22Rv1 (cell line): ENCODE data around the gene LDLRAD4.

ENCODE experiments used
- CTCF ChIP-seq: fragments of 450-650 bp; IDR thresholded peaks from 2 replicates; pipeline ENCODE4 v1.5.1; 2017; ENCODE audit warnings: mild to moderate bottlenecking
- ZFX ChIP-seq: fragments of 450-650 bp; IDR thresholded peaks from 2 replicates; pipeline ENCODE4 v1.6.1; 2017; ENCODE audit warnings: antibody characterized with exemption, borderline replicate concordance

GRCh38 chr18:13530033-13530878 lies 311.7 kb downstream of the LDLRAD4 start:
- TF ChIP-seq CTCF (no peak), ZFX (no peak)
